ENCODE measurements around the gene CAPZB.

DNA sequence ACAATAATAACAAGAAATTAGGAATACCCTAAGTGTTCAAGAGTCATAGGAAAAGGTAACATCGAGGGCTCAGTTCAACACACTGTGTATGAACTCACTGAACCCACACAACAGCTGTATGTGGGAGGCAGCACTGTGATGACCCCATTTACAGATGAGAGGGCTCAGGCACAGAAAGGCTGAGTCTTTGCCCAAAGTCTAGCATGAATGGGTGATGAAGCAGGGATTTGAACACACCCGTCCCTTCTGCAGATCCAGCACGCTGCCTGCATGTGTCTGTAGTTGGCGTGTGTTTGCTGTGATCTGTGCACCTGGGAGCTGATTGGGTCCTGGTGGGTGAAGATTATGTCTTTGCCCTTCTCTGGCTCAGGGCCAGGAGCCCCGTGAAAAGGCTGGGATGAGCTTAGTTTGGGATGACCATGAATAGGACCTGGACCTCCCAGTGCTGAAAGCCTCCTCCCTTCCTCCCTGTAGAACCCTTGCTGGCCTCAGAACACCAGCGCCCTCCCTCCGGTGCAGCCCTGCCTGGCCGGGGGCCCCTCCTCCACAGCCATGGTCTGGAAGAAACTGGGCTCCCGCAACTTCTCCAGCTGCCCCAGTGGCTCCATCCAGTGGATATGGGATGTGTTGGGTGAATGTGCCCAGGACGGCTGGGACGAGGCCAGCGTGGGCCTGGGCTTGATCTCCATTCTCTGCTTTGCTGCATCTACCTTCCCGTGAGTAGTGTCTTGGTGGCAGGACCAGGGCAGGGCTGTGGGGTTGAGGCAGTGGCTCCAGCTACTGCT is 168.0 kb downstream of the CAPZB start:
- TF ChIP-seq, protein P1, sequence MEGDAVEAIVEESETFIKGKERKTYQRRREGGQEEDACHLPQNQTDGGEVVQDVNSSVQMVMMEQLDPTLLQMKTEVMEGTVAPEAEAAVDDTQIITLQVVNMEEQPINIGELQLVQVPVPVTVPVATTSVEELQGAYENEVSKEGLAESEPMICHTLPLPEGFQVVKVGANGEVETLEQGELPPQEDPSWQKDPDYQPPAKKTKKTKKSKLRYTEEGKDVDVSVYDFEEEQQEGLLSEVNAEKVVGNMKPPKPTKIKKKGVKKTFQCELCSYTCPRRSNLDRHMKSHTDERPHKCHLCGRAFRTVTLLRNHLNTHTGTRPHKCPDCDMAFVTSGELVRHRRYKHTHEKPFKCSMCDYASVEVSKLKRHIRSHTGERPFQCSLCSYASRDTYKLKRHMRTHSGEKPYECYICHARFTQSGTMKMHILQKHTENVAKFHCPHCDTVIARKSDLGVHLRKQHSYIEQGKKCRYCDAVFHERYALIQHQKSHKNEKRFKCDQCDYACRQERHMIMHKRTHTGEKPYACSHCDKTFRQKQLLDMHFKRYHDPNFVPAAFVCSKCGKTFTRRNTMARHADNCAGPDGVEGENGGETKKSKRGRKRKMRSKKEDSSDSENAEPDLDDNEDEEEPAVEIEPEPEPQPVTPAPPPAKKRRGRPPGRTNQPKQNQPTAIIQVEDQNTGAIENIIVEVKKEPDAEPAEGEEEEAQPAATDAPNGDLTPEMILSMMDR (IDR thresholded peaks at IDR 0.05; ENCODE audit: borderline replicate concordance, extremely low read depth, low read length, poor library complexity, severe bottlenecking), result no peak
- TF ChIP-seq EZH2 (IDR thresholded peaks at IDR 0.05; ENCODE audit: borderline replicate concordance, low read depth, low read length, severe bottlenecking), result no peak

All from DND-41 (cell line).